Type B pancreatic cell (in vitro differentiated cells): ENCODE results near the gene NAV2. TPM values are rescaled to one million over a fixed set of nuclear protein-coding genes. Genes with fewer than 3 reads are reported as not detected.

ENCODE experiments used
- DNase-seq: peaks from one replicate; pipeline ENCODE4 v3.0.0; 2021; ENCODE audit warnings: mixed read lengths; ENCODE audit not compliant: unreplicated experiment; ENCODE audit errors: extremely low spot score
- H3K27ac Mint-ChIP-seq: 2 replicates; pipeline ENCODE4 v1.8.0; 2021; ENCODE audit warnings: mild to moderate bottlenecking, mixed read lengths
- H3K27me3 Mint-ChIP-seq: 2 replicates; pipeline ENCODE4 v1.8.0; 2021; ENCODE audit warnings: mixed read lengths
- H3K36me3 Mint-ChIP-seq: 2 replicates; pipeline ENCODE4 v1.8.0; 2021; ENCODE audit warnings: mixed read lengths
- H3K4me1 Mint-ChIP-seq: one replicate; pipeline ENCODE4 v1.8.0; 2021; ENCODE audit warnings: mixed read lengths; ENCODE audit not compliant: unreplicated experiment
- H3K4me3 Mint-ChIP-seq: 2 replicates; pipeline ENCODE4 v1.8.0; 2021; ENCODE audit warnings: mild to moderate bottlenecking, mixed read lengths
- H3K9me3 Mint-ChIP-seq: 2 replicates; pipeline ENCODE4 v1.8.0; 2021; ENCODE audit warnings: mixed read lengths
- total RNA-seq: library from RNA; stranded (reverse); gene quantifications from 2 replicates; pipeline ENCODE4 v1.2.1, GENCODE V29; 2021; ENCODE audit warnings: low replicate concordance
- TF ChIP-seq, protein P1 (sequence below): fragments of 200-600 bp; sonication (generic); conservative IDR thresholded peaks from 2 replicates; pipeline ENCODE4 v1.5.0; 2021; ENCODE audit warnings: antibody characterized with exemption, mild to moderate bottlenecking

NAV2 gene
- total RNA-seq, 1 donor from 2014 or later, result 54.2 TPM

DNA sequence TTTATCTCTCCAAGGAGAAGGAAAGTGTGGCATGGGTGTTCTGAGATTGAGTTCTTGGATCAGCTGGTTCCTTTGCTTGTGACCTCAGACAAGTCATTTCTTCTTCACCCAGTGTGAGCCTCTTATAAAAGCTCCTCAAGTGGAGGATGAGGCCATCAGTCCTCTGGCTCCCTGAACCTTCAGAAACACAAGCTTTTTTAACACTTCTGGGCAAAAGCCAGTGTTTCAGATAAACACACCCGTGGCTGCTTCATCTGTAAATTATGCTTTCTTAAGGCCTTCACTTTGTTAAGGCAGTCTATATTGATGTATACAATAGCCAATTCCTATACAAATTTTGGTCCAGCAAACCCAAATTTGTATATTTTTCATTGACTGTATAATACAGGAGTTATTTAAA is 267.8 kb downstream of the NAV2 start:
- no peaks in the 10 kb centered on the region for H3K27me3 Mint-ChIP-seq
- H3K4me1 Mint-ChIP-seq, result peaks cover 66% of the 10 kb centered on the region
- TF ChIP-seq, protein P1, sequence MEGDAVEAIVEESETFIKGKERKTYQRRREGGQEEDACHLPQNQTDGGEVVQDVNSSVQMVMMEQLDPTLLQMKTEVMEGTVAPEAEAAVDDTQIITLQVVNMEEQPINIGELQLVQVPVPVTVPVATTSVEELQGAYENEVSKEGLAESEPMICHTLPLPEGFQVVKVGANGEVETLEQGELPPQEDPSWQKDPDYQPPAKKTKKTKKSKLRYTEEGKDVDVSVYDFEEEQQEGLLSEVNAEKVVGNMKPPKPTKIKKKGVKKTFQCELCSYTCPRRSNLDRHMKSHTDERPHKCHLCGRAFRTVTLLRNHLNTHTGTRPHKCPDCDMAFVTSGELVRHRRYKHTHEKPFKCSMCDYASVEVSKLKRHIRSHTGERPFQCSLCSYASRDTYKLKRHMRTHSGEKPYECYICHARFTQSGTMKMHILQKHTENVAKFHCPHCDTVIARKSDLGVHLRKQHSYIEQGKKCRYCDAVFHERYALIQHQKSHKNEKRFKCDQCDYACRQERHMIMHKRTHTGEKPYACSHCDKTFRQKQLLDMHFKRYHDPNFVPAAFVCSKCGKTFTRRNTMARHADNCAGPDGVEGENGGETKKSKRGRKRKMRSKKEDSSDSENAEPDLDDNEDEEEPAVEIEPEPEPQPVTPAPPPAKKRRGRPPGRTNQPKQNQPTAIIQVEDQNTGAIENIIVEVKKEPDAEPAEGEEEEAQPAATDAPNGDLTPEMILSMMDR, result no peak
- no peaks in the 10 kb centered on the region for H3K9me3 Mint-ChIP-seq
- no peak for DNase-seq
- no peak overlapping the region for H3K4me3 Mint-ChIP-seq
- peaks cover 8% of the 10 kb centered on the region for H3K36me3 Mint-ChIP-seq
- H3K27ac Mint-ChIP-seq, result no peak overlapping the region

DNA sequence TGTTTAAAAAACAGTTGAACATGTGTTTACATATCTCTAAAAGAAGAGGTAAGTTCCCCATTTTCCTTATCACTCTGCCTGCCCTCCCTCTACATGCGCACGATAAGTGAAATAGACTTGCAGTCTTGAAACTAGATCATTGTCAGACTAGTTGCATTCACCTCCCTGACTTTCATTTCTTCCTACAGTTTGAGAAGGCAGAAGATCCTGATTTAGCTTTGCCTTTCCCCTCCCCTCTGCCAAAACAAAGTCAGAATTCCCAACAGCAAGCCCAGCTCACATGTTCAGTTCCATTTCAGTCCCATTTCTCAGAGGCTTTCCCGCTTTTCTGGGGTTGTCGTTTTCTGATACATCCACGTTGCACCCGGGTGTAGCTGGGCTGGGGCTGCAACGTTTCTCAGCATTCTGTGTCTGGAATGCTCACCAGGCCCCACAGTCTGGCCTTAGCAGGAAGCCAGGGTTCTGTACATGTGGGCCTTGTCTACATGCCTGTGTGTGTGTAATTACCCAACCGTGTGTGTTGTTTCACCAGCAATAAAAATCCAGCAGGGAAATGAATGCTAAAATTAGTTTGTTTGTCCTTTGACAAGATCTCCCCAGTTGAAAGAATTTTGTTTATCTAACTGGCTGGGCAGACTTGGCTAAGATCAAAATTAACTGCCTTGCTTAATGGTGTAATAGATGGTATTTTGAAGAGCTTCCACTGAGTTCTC is 268.5 kb downstream of the NAV2 start:
- H3K36me3 Mint-ChIP-seq, result peaks cover 8% of the 10 kb centered on the region
- H3K4me1 Mint-ChIP-seq, result peaks cover 58% of the 10 kb centered on the region
- H3K27me3 Mint-ChIP-seq, result no peaks in the 10 kb centered on the region
- no peak for DNase-seq
- H3K9me3 Mint-ChIP-seq, result no peaks in the 10 kb centered on the region
- TF ChIP-seq, protein P1, result no peak
- no peak overlapping the region for H3K4me3 Mint-ChIP-seq
- peak overlapping the region; percentile 14 for H3K27ac Mint-ChIP-seq

DNA sequence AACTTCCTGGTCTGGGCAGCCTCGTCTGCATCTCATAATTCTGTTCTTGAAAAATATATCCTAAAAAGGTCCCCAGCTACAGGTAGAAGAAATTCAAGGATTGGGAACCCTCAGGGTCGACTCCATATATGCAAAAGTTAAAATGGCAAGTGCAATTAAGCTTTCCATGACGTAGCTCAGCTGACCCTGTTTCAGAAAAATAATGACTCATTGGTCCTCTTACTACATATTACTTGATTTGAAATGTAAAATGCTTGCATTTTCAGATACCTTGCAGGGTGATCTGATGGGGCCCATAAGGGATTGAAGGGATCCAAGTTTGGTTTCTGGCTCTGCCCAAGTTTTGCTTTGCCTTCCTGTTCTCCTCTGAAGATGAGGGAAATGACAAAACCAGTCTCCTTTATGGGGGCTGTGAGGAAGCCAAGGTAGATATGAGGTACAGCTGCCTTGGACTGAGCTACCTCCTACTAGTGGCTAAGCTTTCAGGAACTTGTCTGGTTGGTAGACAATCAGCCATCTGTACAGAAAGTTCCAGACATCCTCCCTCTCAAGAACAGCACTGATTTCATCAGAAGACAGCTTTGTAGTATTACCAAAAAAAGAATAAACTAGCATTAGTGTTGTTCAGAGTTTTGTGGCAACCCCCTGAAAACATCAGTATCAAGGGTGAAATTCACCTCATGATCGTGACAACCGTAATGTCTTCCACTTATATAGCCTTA is 270.3 kb downstream of the NAV2 start:
- Mint-ChIP-seq H3K4me1 (peaks cover 53% of the 10 kb centered on the region), H3K27ac (no peak overlapping the region), H3K36me3 (no peaks in the 10 kb centered on the region), H3K27me3 (no peaks in the 10 kb centered on the region), H3K4me3 (no peak overlapping the region), H3K9me3 (no peaks in the 10 kb centered on the region)
- DNase-seq, result no peak
- TF ChIP-seq, protein P1, result no peak

DNA sequence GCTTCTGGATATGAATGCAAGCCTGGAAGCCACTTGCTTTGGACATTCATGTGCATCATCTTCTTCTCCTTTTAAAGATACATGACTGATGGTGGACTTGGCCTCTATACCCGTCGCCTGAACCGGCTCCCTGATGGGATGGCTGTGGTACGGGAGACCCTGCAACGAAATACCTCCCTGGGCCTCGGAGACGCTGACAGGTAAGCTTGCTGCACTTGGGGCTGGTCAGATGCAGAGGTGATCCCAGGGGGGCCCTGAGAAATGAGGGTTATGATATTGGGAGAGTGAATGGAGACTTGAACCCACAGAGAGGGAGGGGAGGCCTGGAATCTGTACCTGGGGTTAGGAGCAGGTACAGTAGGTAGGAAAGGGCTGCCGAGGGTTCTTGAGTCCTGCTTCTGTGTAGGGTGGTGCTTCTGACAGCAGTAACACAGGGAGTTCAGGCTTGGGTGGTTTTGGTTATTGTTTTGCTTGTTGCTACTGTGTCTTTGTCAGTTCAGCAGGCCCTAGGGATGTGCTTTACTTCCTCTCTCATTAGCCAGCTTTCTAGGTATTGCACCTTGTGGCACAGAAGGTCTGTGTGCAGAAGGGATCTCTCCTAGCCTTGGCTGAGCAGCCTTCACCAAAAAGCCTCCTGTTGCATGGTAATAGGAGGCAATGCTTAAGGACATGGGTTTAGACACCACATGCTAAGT is 271.6 kb downstream of the NAV2 start:
- DNase-seq, result no peak
- H3K36me3 Mint-ChIP-seq, result peaks cover 4% of the 10 kb centered on the region
- H3K27me3 Mint-ChIP-seq, result no peaks in the 10 kb centered on the region
- H3K4me1 Mint-ChIP-seq, result peaks cover 45% of the 10 kb centered on the region
- H3K27ac Mint-ChIP-seq, result peak overlapping the region; percentile 67
- TF ChIP-seq, protein P1, result no peak
- H3K4me3 Mint-ChIP-seq, result no peak overlapping the region
- no peaks in the 10 kb centered on the region for H3K9me3 Mint-ChIP-seq

DNA sequence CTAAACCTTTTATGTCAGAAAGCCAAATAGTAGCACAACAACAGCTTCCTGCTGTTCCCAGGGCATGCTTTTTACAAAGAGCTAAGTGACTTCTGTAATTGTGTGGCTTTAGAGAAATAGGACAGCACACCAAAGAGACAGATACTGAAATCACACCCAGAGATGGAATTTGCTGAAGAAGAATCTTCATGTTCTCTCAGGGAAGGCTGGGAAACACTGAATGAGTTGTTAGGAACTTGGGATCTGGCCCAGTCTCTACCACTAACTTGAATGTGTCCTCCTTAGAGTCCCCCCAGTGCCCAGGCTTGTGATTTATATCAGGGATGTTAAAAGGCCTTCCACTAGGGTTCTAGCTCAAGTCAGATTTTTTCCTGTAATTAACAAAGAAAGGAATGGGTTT is 272.5 kb downstream of the NAV2 start:
- Mint-ChIP-seq H3K27ac (peak overlapping the region; percentile 67), H3K27me3 (no peaks in the 10 kb centered on the region), H3K4me3 (no peak overlapping the region), H3K9me3 (no peaks in the 10 kb centered on the region), H3K36me3 (peaks cover 4% of the 10 kb centered on the region), H3K4me1 (peaks cover 38% of the 10 kb centered on the region)
- TF ChIP-seq, protein P1, result no peak
- DNase-seq, result no peak
